GM19468 (cell line): Measurements from ENCODE around the gene ZNF423.
"Not testable (repeated sequence)": the region's sequence is repeated elsewhere in the genome, so short reads cannot be mapped to it uniquely, and the experiment has no call there.

ENCODE experiments used
- ATAC-seq: cut with Tn5 transposase; IDR thresholded peaks from one replicate; pipeline ENCODE4 v1.9.1; 2021; ENCODE audit warnings: mild to moderate bottlenecking, moderate library complexity, moderate number of reproducible peaks; ENCODE audit not compliant: unreplicated experiment; ENCODE audit errors: extremely low read depth

The ZNF423 gene

GRCh38 chr16:49874613-49875237 lies 18.8 kb upstream of the ZNF423 start:
- no peak for ATAC-seq

GRCh38 chr16:49871824-49872223 lies 15.9 kb upstream of the ZNF423 start:
- ATAC-seq, result not testable (repeated sequence)

- no peak for ATAC-seq
Measured at GRCh38 chr16:49869731-49870130, 13.8 kb upstream of the ZNF423 start.

GRCh38 chr16:49867796-49868668 lies 12.1 kb upstream of the ZNF423 start:
- ATAC-seq, result no peak

GRCh38 chr16:49867234-49867633 lies 11.3 kb upstream of the ZNF423 start:
- ATAC-seq, result no peak

- no peak for ATAC-seq
Measured at GRCh38 chr16:49866595-49867071, 10.7 kb upstream of the ZNF423 start.

- no peak for ATAC-seq
Measured at GRCh38 chr16:49862694-49863093, 6.8 kb upstream of the ZNF423 start.

- no peak for ATAC-seq
Measured at GRCh38 chr16:49861299-49861698, 5.4 kb upstream of the ZNF423 start.

GRCh38 chr16:49860593-49860992 lies 4.7 kb upstream of the ZNF423 start:
- no peak for ATAC-seq

GRCh38 chr16:49859125-49859811 lies 3.4 kb upstream of the ZNF423 start:
- ATAC-seq, result no peak

GRCh38 chr16:49858200-49859124 lies 2.5 kb upstream of the ZNF423 start:
- ATAC-seq, result no peak

- ATAC-seq, result no peak
Measured at GRCh38 chr16:49857423-49858181, 1.7 kb upstream of the ZNF423 start.

GRCh38 chr16:49856672-49857330 lies 889 bp upstream of the ZNF423 start:
- ATAC-seq, result no peak

- no peak for ATAC-seq
Measured at GRCh38 chr16:49855280-49855821, 561 bp downstream of the ZNF423 start.

GRCh38 chr16:49854796-49855203 lies 1.1 kb downstream of the ZNF423 start:
- no peak for ATAC-seq

GRCh38 chr16:49854188-49854795 lies 1.6 kb downstream of the ZNF423 start:
- no peak for ATAC-seq

- no peak for ATAC-seq
Measured at GRCh38 chr16:49852279-49852678, 3.6 kb downstream of the ZNF423 start.

GRCh38 chr16:49851468-49851787 lies 4.5 kb downstream of the ZNF423 start:
- ATAC-seq, result no peak
